Neural crest cell (in vitro differentiated cells): ENCODE measurements around the gene SRP72. TPM values are rescaled to one million over a fixed set of nuclear protein-coding genes. Genes with fewer than 3 reads are reported as not detected.
A peak's percentile ranks its signal among the peaks of the same experiment; 100 is the strongest.

Experiments
- DNase-seq: peaks from one replicate; pipeline ENCODE4 v3.0.0; 2021; ENCODE audit warnings: low read depth, mixed read lengths, low spot score
- H3K27ac Mint-ChIP-seq: one replicate; pipeline ENCODE4 v1.8.0; 2021; ENCODE audit warnings: mild to moderate bottlenecking, mixed read lengths; ENCODE audit not compliant: unreplicated experiment
- H3K27me3 Mint-ChIP-seq: 2 replicates; pipeline ENCODE4 v1.8.0; 2021; ENCODE audit warnings: low read depth, mild to moderate bottlenecking, mixed read lengths
- H3K36me3 Mint-ChIP-seq: 2 replicates; pipeline ENCODE4 v1.8.0; 2021; ENCODE audit warnings: low read depth, mild to moderate bottlenecking, mixed read lengths
- H3K4me1 Mint-ChIP-seq: 2 replicates; pipeline ENCODE4 v1.8.0; 2021; ENCODE audit warnings: mixed read lengths
- H3K4me3 Mint-ChIP-seq: one replicate; pipeline ENCODE4 v1.8.0; 2021; ENCODE audit warnings: mild to moderate bottlenecking, mixed read lengths
- H3K9me3 Mint-ChIP-seq: 2 replicates; pipeline ENCODE4 v1.8.0; 2021; ENCODE audit warnings: mixed read lengths
- CTCF ChIP-seq: fragments of 200-600 bp; sonication (generic); conservative IDR thresholded peaks from 2 replicates; pipeline ENCODE4 v1.5.0; 2021; ENCODE audit warnings: antibody characterized with exemption, mild to moderate bottlenecking
- total RNA-seq: library from RNA; stranded (reverse); gene quantifications from 2 replicates; pipeline ENCODE4 v1.2.1, GENCODE V29; 2021

The SRP72 gene
- total RNA-seq, 1 donor from 2014 or later: 172 TPM

DNA sequence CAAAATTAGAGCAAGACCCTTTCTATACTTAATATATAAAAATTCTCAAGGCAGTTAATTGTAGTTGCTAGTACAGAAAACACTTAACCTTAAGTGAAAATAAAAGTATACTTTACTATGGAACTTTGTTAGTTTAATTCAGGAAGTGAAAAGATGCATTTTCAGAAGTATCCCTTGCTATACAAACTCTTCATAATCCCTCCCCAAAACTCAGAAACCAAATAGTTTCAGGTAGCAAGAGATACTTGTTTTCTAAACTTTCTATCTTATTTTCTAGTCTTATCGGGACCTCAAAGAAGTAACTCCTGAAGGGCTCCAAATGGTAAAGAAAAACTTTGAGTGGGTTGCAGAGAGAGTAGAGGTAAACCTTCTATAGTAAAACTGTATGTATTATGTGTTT lies 17.1 kb upstream of the SRP72 start:
- H3K36me3 Mint-ChIP-seq: peaks cover 37% of the 10 kb centered on the region
- H3K4me1 Mint-ChIP-seq: no peaks in the 10 kb centered on the region
- no peaks in the 10 kb centered on the region for H3K9me3 Mint-ChIP-seq

DNA sequence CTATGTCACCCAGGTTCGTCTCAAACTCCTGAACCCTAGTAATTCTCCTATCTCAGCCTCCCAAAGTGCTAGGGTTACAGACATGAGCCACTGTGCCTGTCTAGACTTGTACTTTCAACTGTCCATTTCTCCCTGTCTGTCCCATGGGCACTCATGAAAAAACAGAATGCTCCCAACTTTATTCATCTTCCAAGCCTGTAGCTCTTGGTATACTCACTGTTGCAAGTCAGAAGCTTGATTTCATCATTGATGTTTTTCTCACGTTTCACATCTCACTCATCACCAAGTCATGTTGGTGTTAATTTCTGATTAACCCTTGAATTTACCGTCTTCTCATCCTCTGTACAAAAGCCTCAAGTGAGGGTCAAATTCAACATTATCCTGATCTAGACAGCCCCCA lies 7.3 kb upstream of the SRP72 start:
- Mint-ChIP-seq H3K9me3 (no peaks in the 10 kb centered on the region), H3K27me3 (no peaks in the 10 kb centered on the region), H3K4me1 (peaks cover 8% of the 10 kb centered on the region), H3K4me3 (no peak overlapping the region), H3K27ac (no peak overlapping the region), H3K36me3 (peaks cover 21% of the 10 kb centered on the region)
- no peak for TF ChIP-seq CTCF
- no peak for DNase-seq

More for the DNA sequence above, 17.1 kb upstream of the SRP72 start:
- no peak for DNase-seq
- H3K27me3 Mint-ChIP-seq: no peaks in the 10 kb centered on the region
- H3K27ac Mint-ChIP-seq: no peak overlapping the region
- TF ChIP-seq CTCF: no peak
- no peak overlapping the region for H3K4me3 Mint-ChIP-seq

GRCh38 chr4:56462157-56462556 lies 5.3 kb upstream of the SRP72 start:
- no peak for TF ChIP-seq CTCF
- no peak for DNase-seq
- Mint-ChIP-seq H3K36me3 (peaks cover 13% of the 10 kb centered on the region), H3K4me1 (peaks cover 28% of the 10 kb centered on the region), H3K27ac (no peak overlapping the region), H3K4me3 (peak overlapping the region; percentile 0), H3K9me3 (no peaks in the 10 kb centered on the region), H3K27me3 (no peaks in the 10 kb centered on the region)

DNA sequence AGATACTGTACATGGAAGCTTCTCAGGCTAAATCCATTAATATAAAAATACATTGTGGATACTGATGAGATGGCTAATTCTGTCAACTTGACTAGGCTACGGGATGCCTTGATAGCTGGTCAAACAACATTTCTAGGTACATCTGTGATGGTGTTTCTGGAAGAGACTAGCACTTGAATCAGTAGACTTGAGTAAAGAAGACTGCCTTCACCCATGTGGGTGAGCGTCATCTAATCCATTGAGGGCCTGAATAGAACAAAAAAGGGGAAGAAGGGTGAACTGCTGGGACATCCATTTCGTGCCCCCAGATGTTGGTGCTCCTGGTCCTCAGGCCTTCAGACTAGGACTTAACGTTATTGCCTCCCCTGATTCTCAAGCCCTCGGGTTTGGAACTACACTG lies 3.7 kb upstream of the SRP72 start:
- Mint-ChIP-seq H3K9me3 (no peaks in the 10 kb centered on the region), H3K36me3 (peaks cover 13% of the 10 kb centered on the region), H3K4me3 (peak overlapping the region; percentile 97), H3K27ac (no peak overlapping the region), H3K4me1 (peaks cover 40% of the 10 kb centered on the region), H3K27me3 (no peaks in the 10 kb centered on the region)
- no peak for DNase-seq
- no peak for TF ChIP-seq CTCF

- Mint-ChIP-seq H3K9me3 (no peaks in the 10 kb centered on the region), H3K27ac (no peak overlapping the region), H3K4me1 (peaks cover 49% of the 10 kb centered on the region), H3K4me3 (peak overlapping the region; percentile 97), H3K27me3 (no peaks in the 10 kb centered on the region), H3K36me3 (peaks cover 13% of the 10 kb centered on the region)
- no peak for TF ChIP-seq CTCF
- no peak for DNase-seq
These were observed 2.8 kb upstream of the SRP72 start for GRCh38 chr4:56464581-56464980.
